ENCODE measurements around the gene APMAP.

Gene APMAP

GRCh38 chr20:24986436-24987015 lies 6.0 kb downstream of the APMAP start:
- DNase-seq = no peak

- no peak for DNase-seq
Measured at GRCh38 chr20:24985802-24986201, 6.7 kb downstream of the APMAP start.

- DNase-seq = no peak
Measured at GRCh38 chr20:24984961-24985640, 7.5 kb downstream of the APMAP start.

GRCh38 chr20:24983896-24984295 lies 8.7 kb downstream of the APMAP start:
- DNase-seq = no peak

GRCh38 chr20:24981790-24982189 lies 10.8 kb downstream of the APMAP start:
- DNase-seq = no peak

GRCh38 chr20:24981282-24981681 lies 11.3 kb downstream of the APMAP start:
- DNase-seq = no peak

GRCh38 chr20:24980291-24981053 lies 12.1 kb downstream of the APMAP start:
- no peak for DNase-seq

- DNase-seq = no peak
Measured at GRCh38 chr20:24979036-24979960, 13.3 kb downstream of the APMAP start.

GRCh38 chr20:24978513-24978912 lies 14.0 kb downstream of the APMAP start:
- DNase-seq = no peak

GRCh38 chr20:24977797-24978196 lies 14.8 kb downstream of the APMAP start:
- DNase-seq = no peak

GRCh38 chr20:24977336-24977735 lies 15.2 kb downstream of the APMAP start:
- no peak for DNase-seq

GRCh38 chr20:24972341-24972740 lies 20.2 kb downstream of the APMAP start:
- DNase-seq = no peak

- no peak for DNase-seq
Measured at GRCh38 chr20:24971376-24972101, 21.0 kb downstream of the APMAP start.

- DNase-seq = no peak
Measured at GRCh38 chr20:24970754-24971153, 21.8 kb downstream of the APMAP start.

- no peak for DNase-seq
Measured at GRCh38 chr20:24970030-24970553, 22.5 kb downstream of the APMAP start.

GRCh38 chr20:24969186-24970029 lies 23.1 kb downstream of the APMAP start:
- DNase-seq = no peak

GRCh38 chr20:24968278-24968800 lies 24.2 kb downstream of the APMAP start:
- DNase-seq = peak; percentile 8

GRCh38 chr20:24966317-24967012 lies 26.1 kb downstream of the APMAP start:
- no peak for DNase-seq

- no peak for DNase-seq
Measured at GRCh38 chr20:24965065-24965919, 27.3 kb downstream of the APMAP start.
